Spleen (tissue), 7 donors: ENCODE data around the gene SYAP1.
"Not testable (repeated sequence)": the region's sequence is repeated elsewhere in the genome, so short reads cannot be mapped to it uniquely, and the experiment has no call there.

Experiments
- POLR2A ChIP-seq, 3 donors: fragments of 450-650 bp; IDR thresholded peaks; one replicate each; pipeline ENCODE4 v1.5.1; 2017; ENCODE audit warnings: antibody characterized with exemption in 3 of 3, mild to moderate bottlenecking in 1 of 3
- TF ChIP-seq, protein P1 (sequence below), 11 experiments: fragments of 200-600 bp in 7 of 11; fragments of 450-650 bp in 4 of 11; sonication (generic) in 4 of 11; IDR thresholded peaks in 8 of 11; conservative IDR thresholded peaks in 3 of 11; 1 replicate in 7 of 11; 2 replicates in 4 of 11; pipeline versions ENCODE4 v1.4.0 to v1.8.0; 2016 to 2021; ENCODE audit warnings: antibody characterized with exemption in 11 of 11, inconsistent platforms in 4 of 11, mild to moderate bottlenecking in 1 of 11
- donor health status: DM: no; HTN: no; CAD: no; lungs with moderate emphysema.
- donor health status: DM: no; HTN: no; CAD: no.
- donor health status: DM: no; HTN: no; CAD: no.

DNA sequence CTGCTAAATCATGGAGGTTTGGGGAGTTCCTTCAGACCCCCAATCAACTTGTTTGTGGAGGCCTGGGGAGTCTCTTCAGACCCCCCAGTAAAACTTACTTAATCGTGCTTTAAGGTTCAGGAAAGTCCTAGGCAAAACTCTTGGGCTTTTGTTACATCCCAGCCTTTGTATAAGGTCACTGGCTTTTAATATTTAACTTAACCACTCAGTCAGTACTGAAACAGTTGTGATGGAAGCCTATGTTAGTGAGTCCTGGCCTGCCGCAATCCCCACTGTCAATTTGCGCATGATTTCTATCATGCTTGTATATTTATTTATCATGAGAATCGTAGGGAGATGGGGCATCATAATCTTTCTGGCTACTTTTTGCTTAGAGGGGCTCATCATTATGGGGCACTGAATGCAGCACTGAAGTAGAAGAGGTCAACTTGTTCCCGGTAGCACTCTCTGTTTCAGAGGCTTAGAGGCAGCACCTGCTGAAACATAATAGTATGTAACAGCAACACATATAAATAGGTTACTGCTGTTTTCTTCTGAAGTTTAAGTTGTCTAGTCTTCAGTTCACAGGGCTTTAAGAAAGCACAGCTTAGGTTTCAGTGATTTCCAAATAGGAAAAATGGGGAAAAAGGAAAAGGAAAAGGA lies 7.1 kb downstream of the SYAP1 start:
- TF ChIP-seq, protein P1, sequence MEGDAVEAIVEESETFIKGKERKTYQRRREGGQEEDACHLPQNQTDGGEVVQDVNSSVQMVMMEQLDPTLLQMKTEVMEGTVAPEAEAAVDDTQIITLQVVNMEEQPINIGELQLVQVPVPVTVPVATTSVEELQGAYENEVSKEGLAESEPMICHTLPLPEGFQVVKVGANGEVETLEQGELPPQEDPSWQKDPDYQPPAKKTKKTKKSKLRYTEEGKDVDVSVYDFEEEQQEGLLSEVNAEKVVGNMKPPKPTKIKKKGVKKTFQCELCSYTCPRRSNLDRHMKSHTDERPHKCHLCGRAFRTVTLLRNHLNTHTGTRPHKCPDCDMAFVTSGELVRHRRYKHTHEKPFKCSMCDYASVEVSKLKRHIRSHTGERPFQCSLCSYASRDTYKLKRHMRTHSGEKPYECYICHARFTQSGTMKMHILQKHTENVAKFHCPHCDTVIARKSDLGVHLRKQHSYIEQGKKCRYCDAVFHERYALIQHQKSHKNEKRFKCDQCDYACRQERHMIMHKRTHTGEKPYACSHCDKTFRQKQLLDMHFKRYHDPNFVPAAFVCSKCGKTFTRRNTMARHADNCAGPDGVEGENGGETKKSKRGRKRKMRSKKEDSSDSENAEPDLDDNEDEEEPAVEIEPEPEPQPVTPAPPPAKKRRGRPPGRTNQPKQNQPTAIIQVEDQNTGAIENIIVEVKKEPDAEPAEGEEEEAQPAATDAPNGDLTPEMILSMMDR (IDR thresholded peaks at IDR 0.05 in 8 of 11, conservative IDR thresholded peaks at IDR 0.05 in 3 of 11) = not testable (repeated sequence)
- not testable (repeated sequence) for TF ChIP-seq POLR2A (IDR thresholded peaks at IDR 0.05)
